RPMI7951 (cell line): ENCODE measurements around the gene TXNRD2. TPM values are rescaled to one million over a fixed set of nuclear protein-coding genes. Genes with fewer than 3 reads are reported as not detected.

Experiments used
- DNase-seq: peaks from one replicate; pipeline ENCODE4 v3.0.0-alpha.2; 2012; ENCODE audit warnings: low read depth
- total RNA-seq: library from RNA; depleted of rRNA; stranded (reverse); fragments of >200 nt; shearing (Covaris generic); gene quantifications from 2 replicates; pipeline ENCODE4 v1.2.3, GENCODE V29; 2014; rRNA removed

Gene TXNRD2
- total RNA-seq, 1 experiment from 2014 or later, result 24.9 TPM

- DNase-seq, result no peak
Observed at GRCh38 chr22:19825904-19826618, 115.6 kb downstream of the TXNRD2 start.

Other genes with a start within 250 kb of the TXNRD2 start
- 4.0 and 8.2 TPM in 2 replicates for gene SEPTIN5, start 227.3 kb downstream of the TXNRD2 start, total RNA-seq
- 0.78 TPM in 1 of 2 replicates, not detected in the other for gene GP1BB, start 218.3 kb downstream of the TXNRD2 start, total RNA-seq
- not detected in 2 replicates for gene TBX1, start 181.0 kb downstream of the TXNRD2 start, total RNA-seq
- gene GNB1L, start 86.9 kb downstream of the TXNRD2 start, total RNA-seq, result 11.9 and 12.4 TPM in 2 replicates
- 5.0 and 8.5 TPM in 2 replicates for gene RTL10, start 86.9 kb downstream of the TXNRD2 start, total RNA-seq
- 125 and 152 TPM in 2 replicates for gene COMT, start within 50 bp of the TXNRD2 start, total RNA-seq
- gene ARVCF, start 75.0 kb upstream of the TXNRD2 start, total RNA-seq, result 0.98 and 2.8 TPM in 2 replicates
- 14.9 and 19.3 TPM in 2 replicates for gene TANGO2, start 79.3 kb upstream of the TXNRD2 start, total RNA-seq
- gene DGCR8, start 138.4 kb upstream of the TXNRD2 start, total RNA-seq, result 9.2 and 9.9 TPM in 2 replicates
- 528 and 684 TPM in 2 replicates for gene RANBP1, start 174.3 kb upstream of the TXNRD2 start, total RNA-seq
- gene TRMT2A, start 175.4 kb upstream of the TXNRD2 start, total RNA-seq, result 14.7 and 16.2 TPM in 2 replicates
- gene ZDHHC8, start 190.0 kb upstream of the TXNRD2 start, total RNA-seq, result 3.4 TPM in 2 replicates
- 0.68 TPM in 1 of 2 replicates, not detected in the other for gene CCDC188, start 209.2 kb upstream of the TXNRD2 start, total RNA-seq